Cardiac muscle cell (in vitro differentiated cells and primary cell): ENCODE measurements around the gene TIGD1. TPM values are rescaled to one million over a fixed set of nuclear protein-coding genes. Genes with fewer than 3 reads are reported as not detected.

Source experiments
- DNase-seq, 2 donors: peaks; one replicate each; pipeline versions ENCODE4 v3.0.0 to v3.0.0-alpha.2; 2010 to 2017; ENCODE audit warnings: low read depth in 1 of 2, low spot score in 1 of 2
- H3K27ac ChIP-seq: fragments of 200-600 bp; sonication (generic); 2 replicates; pipeline ENCODE4 v1.5.1; 2016
- H3K27me3 ChIP-seq: fragments of 200-600 bp; sonication (generic); 2 replicates; pipeline ENCODE4 v1.6.0; 2016; ENCODE audit warnings: control low read depth
- H3K36me3 ChIP-seq: fragments of 200-600 bp; sonication (generic); 2 replicates; pipeline ENCODE4 v1.5.1; 2016; ENCODE audit warnings: control low read depth
- H3K4me1 ChIP-seq: fragments of 200-600 bp; sonication (generic); 2 replicates; pipeline ENCODE4 v1.8.1; 2017; ENCODE audit warnings: low read depth, mild to moderate bottlenecking, mixed run types
- H3K4me3 ChIP-seq: fragments of 200-600 bp; sonication (generic); 2 replicates; pipeline ENCODE4 v1.5.1; 2016; ENCODE audit warnings: mild to moderate bottlenecking
- H3K9me3 ChIP-seq: fragments of 200-600 bp; sonication (generic); 2 replicates; pipeline ENCODE4 v1.5.1; 2017; ENCODE audit warnings: low read depth, mild to moderate bottlenecking, control low read depth
- polyA plus RNA-seq: library from polyadenylated mRNA; unstranded; fragments of >200 nt; fragmentation: Nextera tagmentation; extraction: Ambion mirVana; gene quantifications from 2 replicates; pipeline ENCODE4 v1.2.1, GENCODE V29; 2016
- total RNA-seq: library from RNA; depleted of rRNA; stranded (reverse); fragments of >200 nt; gene quantifications from 2 replicates; pipeline ENCODE4 v1.2.3, GENCODE V29; 2016
- TF ChIP-seq, protein P1 (sequence below): IDR thresholded peaks from 2 replicates; pipeline ENCODE4 v1.5.1; 2012; ENCODE audit warnings: low read depth, mild to moderate bottlenecking, low read length

Gene TIGD1
- total and polyA plus RNA-seq, 2 experiments from 2014 or later, result 10.6 to 12.5 TPM

DNA sequence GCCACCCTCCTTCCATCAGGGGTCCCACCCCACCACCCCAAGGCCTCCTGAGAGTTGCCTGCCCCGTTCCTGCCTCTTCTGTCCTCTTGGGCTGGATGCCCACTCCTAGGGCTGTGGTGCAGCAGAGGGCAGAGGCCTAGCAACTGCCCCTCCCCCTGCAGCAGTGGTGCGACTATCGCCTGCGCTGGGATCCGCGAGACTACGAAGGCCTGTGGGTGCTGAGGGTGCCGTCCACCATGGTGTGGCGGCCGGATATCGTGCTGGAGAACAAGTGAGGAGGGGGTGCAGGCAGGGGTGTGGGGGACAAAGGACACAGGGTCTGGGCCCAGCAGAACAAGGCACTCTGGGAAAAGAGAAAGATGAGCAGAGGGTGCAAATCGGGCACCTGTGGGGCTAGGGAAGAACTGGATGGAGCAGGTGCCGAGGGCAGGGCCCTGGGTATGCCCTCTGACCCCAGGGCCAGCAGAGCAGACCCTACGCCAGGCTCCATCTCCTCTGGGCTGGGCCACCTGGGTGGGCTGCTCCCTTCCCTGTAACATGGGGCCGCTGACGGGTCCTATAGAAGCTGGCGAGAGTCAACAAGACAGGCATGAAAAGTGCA, 9.8 kb downstream of the TIGD1 start:
- Histone ChIP-seq H3K27ac (no peak overlapping the region), H3K4me3 (no peak overlapping the region), H3K27me3 (no peaks in the 10 kb centered on the region), H3K4me1 (peaks cover 15% of the 10 kb centered on the region), H3K9me3 (no peaks in the 10 kb centered on the region), H3K36me3 (no peaks in the 10 kb centered on the region)
- DNase-seq, result no peak
- TF ChIP-seq, protein P1, sequence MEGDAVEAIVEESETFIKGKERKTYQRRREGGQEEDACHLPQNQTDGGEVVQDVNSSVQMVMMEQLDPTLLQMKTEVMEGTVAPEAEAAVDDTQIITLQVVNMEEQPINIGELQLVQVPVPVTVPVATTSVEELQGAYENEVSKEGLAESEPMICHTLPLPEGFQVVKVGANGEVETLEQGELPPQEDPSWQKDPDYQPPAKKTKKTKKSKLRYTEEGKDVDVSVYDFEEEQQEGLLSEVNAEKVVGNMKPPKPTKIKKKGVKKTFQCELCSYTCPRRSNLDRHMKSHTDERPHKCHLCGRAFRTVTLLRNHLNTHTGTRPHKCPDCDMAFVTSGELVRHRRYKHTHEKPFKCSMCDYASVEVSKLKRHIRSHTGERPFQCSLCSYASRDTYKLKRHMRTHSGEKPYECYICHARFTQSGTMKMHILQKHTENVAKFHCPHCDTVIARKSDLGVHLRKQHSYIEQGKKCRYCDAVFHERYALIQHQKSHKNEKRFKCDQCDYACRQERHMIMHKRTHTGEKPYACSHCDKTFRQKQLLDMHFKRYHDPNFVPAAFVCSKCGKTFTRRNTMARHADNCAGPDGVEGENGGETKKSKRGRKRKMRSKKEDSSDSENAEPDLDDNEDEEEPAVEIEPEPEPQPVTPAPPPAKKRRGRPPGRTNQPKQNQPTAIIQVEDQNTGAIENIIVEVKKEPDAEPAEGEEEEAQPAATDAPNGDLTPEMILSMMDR, result no peak

DNA sequence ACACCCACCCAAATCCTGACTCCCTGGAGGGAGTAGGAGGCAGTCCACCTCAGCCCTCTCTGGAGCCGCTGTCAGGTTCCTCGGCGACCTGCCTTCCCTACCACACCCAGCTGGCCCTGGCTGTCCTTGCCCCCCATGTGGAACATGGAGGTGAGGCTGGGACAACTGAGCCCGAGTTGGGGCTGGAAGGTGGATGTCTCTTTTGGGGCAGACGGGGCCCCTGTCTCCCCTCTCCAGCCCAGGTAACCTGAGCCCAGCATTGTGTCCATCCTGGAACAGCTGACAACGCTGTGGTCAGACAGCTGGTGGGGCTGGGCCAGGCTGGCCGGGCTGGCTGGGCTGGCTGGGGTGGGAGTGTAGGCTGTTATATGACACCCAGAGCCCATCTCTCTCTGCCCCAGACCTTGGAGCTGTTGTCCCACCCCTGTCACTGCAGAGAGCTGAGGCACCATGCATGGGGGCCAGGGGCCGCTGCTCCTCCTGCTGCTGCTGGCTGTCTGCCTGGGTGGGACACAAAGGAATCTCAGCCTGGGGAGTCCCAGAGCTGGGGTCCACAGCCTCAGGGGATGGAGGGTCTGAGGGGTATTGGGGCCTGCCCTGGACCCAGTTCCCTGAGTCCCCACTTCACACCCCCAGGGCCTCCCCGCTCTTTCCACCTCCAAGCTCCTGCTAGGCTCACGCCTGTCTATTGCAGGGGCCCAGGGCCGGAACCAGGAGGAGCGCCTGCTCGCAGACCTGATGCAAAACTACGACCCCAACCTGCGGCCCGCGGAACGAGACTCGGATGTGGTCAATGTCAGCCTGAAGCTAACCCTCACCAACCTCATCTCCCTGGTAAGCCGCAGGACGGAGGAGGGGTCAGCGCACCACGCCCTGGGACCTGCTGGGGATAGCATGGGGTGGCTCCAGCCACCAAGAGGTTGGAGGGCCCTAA, 10.8 kb downstream of the TIGD1 start, which contains the start of gene CHRNG:
TSS of gene CHRNG (plus strand) at position 395 of the 934 bp plus-strand sequence. CDS start at position 451, 56 bp downstream.
- H3K4me1 ChIP-seq, result peaks cover 15% of the 10 kb centered on the region
- H3K36me3 ChIP-seq, result no peaks in the 10 kb centered on the region
- TF ChIP-seq, protein P1, result no peak
- no peak within 1 kb of the TSS for H3K4me3 ChIP-seq
- DNase-seq, result peak in 1 of 2 donors; percentile 43
- no peaks in the 10 kb centered on the region for H3K27me3 ChIP-seq
- H3K9me3 ChIP-seq, result no peaks in the 10 kb centered on the region
- no peak within 1 kb of the TSS for H3K27ac ChIP-seq

DNA sequence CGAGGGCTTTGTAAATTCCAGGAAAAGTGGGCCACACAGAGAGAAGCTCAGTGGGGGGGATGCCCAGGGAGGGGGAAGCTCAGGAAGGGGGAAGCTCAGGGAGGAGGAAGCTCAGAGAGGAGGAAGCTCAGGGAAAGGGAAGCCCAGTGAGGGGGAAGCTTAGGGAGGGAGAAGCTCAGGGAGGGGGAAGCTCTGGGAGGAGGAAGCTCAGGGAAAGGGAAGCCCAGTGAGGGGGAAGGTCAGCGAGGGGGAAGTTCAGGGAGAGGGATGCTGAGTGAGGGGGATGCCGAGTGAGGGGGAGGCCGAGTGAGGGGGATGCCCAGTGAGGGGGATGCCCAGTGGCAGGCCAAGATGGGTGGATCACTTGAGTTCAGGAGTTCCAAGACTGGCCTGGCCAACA, 11.7 kb downstream of the TIGD1 start:
- Histone ChIP-seq H3K27ac (no peak overlapping the region), H3K4me1 (peaks cover 15% of the 10 kb centered on the region), H3K9me3 (no peaks in the 10 kb centered on the region), H3K4me3 (no peak overlapping the region), H3K36me3 (no peaks in the 10 kb centered on the region), H3K27me3 (no peaks in the 10 kb centered on the region)
- TF ChIP-seq, protein P1, result no peak
- DNase-seq, result no peak

DNA sequence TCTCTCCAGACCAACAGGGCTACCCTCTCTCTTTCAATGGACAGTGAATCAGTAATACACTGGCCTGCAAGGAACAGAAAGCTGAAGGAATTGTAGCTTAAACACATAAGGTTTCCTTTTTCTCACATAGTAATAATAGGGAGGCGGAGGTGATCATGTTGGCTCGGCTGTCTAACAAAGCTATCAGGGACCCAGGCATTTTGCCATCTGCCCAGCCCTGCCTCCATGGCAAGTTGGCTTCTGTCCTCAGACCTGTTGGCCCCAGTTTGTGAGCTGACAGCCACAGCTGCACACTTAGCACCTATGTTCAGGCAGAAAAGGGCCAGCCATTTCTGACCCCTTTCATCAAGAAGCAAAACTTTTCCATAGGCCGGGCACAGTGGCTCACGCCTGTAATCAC, 12.9 kb downstream of the TIGD1 start:
- no peak for DNase-seq
- no peaks in the 10 kb centered on the region for H3K9me3 ChIP-seq
- H3K27me3 ChIP-seq, result no peaks in the 10 kb centered on the region
- peaks cover 15% of the 10 kb centered on the region for H3K4me1 ChIP-seq
- H3K27ac ChIP-seq, result no peak overlapping the region
- no peak overlapping the region for H3K4me3 ChIP-seq
- TF ChIP-seq, protein P1, result no peak
- H3K36me3 ChIP-seq, result no peaks in the 10 kb centered on the region

DNA sequence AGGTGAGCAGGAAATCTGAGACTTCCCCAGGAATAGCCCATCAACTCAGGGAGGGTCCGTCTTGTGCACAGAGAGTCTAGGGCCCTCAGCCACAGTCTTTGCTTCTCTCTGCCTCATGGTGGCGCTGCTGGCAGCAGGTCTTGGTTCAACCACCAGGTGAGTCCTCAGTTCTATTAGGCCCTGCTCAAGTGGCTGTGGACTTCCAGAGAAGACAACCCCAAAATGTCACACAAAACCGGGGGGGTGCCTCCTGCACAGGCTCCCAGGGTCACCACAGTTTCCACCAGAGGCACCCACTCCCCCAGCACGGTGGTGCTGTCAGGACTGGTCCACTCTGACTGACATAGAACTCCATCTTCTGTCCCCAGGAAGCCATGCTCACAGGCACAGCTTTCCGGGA, 13.3 kb downstream of the TIGD1 start:
- Histone ChIP-seq H3K4me1 (peaks cover 15% of the 10 kb centered on the region), H3K4me3 (no peak overlapping the region), H3K27ac (no peak overlapping the region), H3K27me3 (no peaks in the 10 kb centered on the region), H3K9me3 (no peaks in the 10 kb centered on the region), H3K36me3 (no peaks in the 10 kb centered on the region)
- DNase-seq, result peak in 1 of 2 donors; percentile 52
- TF ChIP-seq, protein P1, result peak; percentile 31
